GM11168 (cell line): ENCODE data around the gene LMTK3.
"Not testable (repeated sequence)": the region's sequence is repeated elsewhere in the genome, so short reads cannot be mapped to it uniquely, and the experiment has no call there.

Experiments
- in situ Hi-C: fragments of 300-500 bp; cut with MboI; formaldehyde crosslinking; loops from one replicate; pipeline ENCODE4 v1.12.0; 2022; ENCODE audit warnings: low sequenced_read_pairs; ENCODE audit not compliant: unreplicated experiment

LMTK3 gene

DNA sequence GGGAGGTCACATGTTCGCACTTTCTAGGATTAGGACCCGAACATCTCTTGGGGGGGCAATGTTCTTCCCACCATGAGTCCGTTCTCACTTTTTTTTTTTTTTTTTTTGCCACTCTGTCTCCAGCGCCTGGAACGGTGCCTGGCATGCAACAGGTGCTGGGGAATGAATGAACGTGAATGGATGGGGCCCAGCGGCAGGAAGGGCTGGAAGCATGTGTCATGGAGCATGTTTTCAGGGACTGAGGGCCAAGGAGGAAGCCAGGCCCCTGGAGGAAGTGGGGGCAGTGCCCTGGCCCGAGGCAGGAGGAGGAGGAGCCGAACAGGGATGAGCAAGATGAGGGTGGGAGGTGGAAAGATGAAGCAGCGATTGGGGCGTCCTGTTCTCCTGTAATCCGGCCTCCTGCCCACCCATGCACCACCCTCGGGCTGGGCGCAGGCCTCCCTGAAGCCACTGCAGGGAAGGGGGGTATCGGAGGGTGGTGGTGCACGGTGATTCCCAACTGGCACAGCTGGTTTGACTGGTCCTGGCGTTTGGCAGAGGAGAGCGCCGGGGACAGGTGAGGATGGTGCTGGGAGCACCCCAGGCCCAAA lies 31.6 kb upstream of the LMTK3 start:
- in situ Hi-C loops: no loop called here

DNA sequence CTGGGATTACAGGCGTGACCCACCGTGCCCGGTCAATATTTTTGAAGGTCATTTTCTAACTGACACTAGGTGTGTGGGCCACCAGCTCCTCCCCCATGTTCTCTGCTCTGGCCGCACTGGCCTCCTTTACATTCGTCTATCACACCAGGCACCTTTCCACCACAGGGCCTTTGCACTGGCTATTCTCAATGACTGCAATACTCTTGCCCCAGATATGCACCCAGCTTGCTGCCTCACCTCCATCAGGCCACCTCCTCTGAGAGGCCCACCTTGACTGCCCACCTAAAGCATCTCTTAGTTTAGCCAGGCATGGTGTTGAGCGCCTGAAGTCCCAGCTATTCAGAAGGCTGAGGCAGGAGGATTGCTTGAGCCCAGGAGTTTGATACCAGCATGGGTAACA lies 30.2 kb upstream of the LMTK3 start:
- in situ Hi-C loops: no loop called here

- in situ Hi-C loops: no loop called here
These were observed 28.5 kb upstream of the LMTK3 start for GRCh38 chr19:48540110-48540509.

DNA sequence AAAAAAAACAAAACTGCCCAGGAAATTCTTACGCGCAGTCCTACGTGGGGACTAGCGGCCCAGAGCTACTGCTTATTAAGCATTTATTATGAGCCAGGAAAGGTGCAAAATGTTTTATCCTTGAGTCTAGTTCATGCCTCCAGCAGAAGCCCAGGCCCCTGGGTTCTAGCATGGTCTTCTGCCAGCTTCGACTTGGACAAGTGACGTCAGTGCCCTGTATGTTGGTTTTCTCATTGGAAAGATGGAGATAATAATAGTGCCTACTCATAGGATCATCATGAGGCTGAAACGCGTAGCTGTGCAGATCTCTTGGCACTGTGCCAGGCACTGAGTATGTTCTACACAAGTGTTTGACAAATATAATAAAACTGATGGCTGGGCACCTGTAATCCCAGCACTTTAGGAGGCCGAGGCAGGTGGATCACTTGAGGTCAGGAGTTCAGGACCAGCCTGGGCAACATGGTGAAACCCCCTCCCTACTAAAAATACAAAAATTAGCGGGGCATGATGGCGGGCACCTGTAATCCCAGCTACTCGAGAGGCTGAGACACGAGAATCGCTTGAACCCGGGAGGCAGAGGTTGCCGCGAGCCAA lies 28.0 kb upstream of the LMTK3 start:
- in situ Hi-C loops: no loop called here

DNA sequence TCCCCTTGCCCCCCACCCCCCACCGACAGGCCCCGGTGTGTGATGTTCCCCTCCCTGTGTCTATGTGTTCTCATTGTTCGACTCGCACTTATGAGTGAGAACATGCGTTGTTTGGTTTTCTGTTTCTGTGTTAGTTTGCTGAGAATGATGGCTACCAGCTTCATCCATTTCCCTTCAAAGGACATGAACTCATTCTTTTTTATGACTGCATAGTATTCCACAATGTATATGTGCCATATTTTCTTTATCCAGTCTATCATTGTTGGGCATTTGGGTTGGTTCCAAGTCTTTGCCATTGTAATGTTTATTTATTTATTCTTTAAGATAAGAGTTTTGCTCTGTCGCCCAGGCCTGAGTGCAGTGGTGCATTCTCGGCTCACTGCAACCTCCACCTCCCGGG lies 26.4 kb upstream of the LMTK3 start:
- in situ Hi-C loops: not testable (repeated sequence)

- in situ Hi-C loops: no loop called here
These were observed 25.9 kb upstream of the LMTK3 start for GRCh38 chr19:48537541-48537940.

DNA sequence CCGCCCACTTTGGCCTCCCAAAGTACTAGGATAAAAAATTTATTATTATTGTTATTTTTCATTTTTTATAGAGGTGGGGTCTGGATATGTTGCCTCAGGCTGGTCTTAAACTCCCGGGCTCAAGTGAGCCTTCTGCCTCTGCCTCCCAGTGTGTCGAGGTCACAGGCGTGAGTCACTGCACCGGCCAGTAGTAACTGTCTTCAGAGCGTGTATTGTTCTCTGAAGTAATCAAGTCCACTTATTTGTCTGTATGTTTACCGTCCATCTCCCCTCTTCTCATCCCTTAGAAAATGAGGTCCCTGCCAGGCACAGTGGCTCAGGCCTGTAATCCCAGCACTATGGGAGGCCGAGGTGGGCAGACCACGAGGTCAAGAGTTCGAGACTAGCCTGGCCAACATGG lies 22.1 kb upstream of the LMTK3 start:
- in situ Hi-C loops: no loop called here

GRCh38 chr19:48530770-48531169 lies 19.1 kb upstream of the LMTK3 start:
- in situ Hi-C loops: no loop called here

DNA sequence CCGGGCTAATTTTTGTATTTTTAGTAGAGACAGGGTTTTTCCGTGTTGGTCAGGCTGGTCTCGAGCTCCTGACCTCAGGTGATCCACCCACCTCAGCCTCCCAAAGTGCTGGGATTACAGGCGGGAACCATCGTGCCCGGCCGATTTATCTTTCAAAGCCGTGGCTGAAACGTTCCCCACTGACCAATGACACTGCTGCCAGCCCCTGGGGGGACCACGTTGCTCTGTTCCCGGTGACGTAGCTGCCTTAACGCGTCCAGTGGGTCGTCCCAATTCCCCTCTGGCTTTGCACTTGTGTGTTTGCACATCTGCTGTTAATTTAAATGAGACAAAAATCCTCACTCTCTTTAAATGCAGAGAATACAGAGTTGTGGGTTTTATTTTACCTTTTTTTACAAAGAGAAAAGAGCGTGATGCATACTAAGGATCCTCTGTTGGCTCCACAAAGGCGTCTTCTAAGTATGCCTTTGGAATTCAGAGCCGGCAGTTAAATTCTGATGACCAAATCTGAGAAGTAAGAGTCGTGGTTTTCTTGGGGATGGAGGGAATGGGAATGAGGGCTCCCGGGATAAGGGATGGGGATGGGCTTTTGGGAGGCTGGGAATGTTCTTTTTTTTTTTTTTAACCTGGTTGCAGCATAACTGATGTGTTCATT lies 18.6 kb upstream of the LMTK3 start:
- in situ Hi-C loops: no loop called here

DNA sequence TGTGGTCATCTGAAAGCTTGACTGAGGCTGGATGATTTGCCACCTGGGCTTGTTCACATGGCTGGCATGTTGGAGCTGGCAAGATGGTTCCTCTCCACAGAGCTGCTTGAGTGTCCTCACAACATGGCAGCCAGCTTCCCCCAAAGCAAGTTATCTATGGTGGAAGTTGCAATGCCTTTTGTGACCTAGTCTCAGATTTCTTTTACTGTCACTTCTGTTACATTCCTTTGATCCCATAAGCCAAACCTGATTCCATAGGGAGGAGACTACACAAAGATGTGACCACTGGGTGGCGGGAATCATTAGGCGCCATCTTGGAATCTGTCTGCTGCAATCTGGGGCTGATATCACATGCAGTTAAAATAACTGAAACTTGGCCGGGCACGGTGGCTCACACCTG lies 17.5 kb upstream of the LMTK3 start:
- in situ Hi-C loops: no loop called here

GRCh38 chr19:48524732-48525131 lies 13.1 kb upstream of the LMTK3 start:
- in situ Hi-C loops: no loop called here

DNA sequence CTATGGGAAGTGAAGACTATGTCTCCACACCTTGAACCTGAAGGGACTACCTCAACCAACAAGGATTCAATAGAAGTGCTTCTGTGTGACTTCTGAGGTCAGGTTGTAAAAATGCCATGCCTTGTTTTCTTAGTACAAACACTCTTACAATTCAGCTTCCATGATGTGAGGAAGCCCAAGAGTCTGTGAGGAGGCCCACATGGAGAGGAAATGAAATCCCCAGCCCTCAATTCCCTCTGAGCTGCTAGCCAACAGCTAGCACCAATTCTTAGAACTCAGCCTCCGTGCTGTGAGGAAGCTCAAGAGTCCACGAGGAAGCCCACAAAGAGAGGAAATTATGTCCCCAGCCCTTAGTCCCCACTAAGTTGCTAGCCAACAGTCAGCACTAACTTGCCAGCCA lies 12.6 kb upstream of the LMTK3 start:
- in situ Hi-C loops: no loop called here

DNA sequence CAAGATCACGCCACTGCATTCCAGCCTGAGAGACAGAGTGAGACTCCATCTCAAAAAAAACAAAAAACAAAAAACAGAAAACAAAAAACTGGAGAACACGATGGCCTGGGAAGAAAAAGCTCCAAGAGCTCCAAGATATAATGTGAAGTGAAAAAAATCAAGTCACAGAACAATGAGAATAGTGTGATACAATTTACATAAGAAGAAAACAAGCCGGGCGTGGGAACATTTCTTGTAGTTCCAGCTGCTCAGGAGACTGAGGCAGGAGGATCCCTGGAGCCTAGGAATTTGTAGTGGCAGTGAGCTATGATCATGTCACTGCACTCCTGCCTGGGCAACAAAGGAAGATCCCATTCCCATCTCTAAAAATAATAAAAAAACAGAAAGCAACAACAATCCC lies 8.5 kb upstream of the LMTK3 start:
- in situ Hi-C loops: no loop called here

DNA sequence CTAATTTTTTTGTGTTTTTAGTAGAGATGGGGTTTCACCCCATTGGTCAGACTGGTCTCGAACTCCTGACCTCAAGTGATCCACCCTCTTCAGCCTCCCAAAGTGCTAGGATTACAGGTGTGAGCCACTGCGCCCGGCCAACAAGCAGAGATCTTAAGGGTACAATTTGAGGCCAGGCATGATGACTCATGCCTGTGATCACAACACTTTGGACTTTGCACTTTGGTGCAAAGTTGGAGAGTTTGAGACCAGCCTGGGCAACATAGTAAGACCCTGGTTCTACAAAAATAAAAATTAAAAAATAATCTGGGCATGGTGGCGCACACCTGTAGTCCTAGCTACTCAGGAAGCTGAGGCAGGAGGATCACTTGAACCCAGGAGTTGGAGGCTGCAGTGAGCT lies 7.8 kb upstream of the LMTK3 start:
- in situ Hi-C loops: not testable (repeated sequence)

DNA sequence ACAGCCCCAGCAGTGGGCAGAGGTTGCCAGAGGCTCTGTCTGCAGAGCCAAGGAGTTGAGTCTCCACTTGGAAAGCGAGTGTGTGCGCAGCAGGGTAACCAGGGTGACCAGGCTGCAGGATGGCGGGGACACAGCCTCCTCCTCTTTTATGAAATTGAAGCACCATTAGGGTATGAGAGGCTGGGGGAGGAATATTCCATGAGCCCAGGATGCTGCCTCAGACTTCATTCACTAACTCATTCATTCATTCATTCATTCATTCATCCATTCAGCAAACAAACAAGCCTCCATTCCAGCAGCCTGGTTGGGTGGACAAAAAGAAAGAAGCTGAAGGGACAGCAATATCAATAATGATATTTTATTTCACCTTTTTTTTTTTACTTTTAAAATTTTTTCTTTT lies 6.6 kb upstream of the LMTK3 start:
- in situ Hi-C loops: no loop called here

- in situ Hi-C loops: no loop called here
These were observed 4.9 kb upstream of the LMTK3 start for GRCh38 chr19:48516536-48516935.

DNA sequence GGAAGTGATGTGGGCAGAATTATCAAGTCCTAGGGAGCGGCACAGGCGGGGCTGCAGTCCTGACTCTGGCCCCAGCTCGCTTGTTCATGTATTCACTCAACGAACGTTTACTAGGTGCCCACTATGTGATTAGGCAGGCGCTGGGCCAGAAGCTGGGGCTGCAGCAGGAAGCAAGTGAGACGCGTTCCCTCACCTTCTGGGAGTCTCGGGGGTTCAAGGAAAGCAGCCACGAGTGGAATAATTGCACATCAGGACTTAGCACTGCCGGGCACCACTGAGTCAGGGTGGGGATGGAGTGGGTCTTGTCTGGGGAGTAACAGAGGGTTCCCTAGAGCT lies 2.5 kb upstream of the LMTK3 start:
- in situ Hi-C loops: no loop called here

GRCh38 chr19:48513289-48514122 lies 1.9 kb upstream of the LMTK3 start:
- in situ Hi-C loops: no loop called here

DNA sequence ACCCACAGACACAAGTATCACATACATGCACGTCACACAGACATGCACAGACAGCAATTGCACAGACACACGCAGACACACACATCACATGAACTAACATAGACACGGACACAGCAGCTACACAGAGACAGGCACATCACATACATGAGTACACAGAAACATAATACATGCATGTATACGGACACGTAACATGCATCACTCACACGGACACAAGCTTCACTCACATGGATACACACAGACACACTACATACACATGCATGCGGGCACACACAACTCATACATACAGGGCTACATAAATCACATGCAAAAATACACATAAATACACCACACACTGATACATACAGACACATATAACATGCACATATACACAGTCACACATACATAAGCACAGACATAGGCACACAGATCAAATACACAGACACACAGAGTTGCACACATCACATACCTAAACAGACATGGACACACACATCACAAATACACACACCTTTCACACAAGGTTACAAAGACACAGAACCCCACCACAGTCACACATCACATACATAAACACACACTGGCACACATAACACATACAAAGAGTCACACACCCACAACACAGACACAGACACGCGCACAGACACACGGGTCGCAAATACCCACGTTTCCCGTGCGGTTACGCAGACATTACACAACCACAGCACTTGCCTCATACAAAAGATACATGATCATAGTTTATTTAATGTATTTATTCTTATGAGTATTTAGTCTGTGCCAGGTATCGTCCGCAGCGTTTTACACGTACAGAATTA lies 1.1 kb upstream of the LMTK3 start:
- in situ Hi-C loops: no loop called here

GRCh38 chr19:48511321-48511731 lies 309 bp downstream of the LMTK3 start:
- in situ Hi-C loops: no loop called here
